CD4-positive, alpha-beta memory T cell (primary cell): ENCODE data around the gene TSPO2. TPM values are rescaled to one million over a fixed set of nuclear protein-coding genes. Genes with fewer than 3 reads are reported as not detected.

ENCODE experiments used
- CTCF ChIA-PET: fragments of 350-600 bp; sonication (Branson Sonifier 250); formaldehyde crosslinking; loops from one replicate; lab custom pipeline; 2021; ENCODE audit warnings: inconsistent platforms; ENCODE audit not compliant: partially characterized antibody; lab: Charles Lee
- POLR2A ChIA-PET: fragments of 350-600 bp; sonication (Branson Sonifier 250); formaldehyde crosslinking; loops from one replicate; lab custom pipeline; 2021; ENCODE audit not compliant: partially characterized antibody; lab: Charles Lee
- DNase-seq, 5 donors: peaks; one replicate each; pipeline versions ENCODE4 v3.0.0 to v3.0.0-alpha.2; 2020 to 2022; ENCODE audit warnings: mixed read lengths in 1 of 5
- H3K27ac ChIP-seq: one replicate; pipeline ENCODE4 v1.7.0; 2013; ENCODE audit warnings: low read depth, low read length
- H3K27me3 ChIP-seq: 2 replicates; pipeline ENCODE4 v1.7.0; 2013; ENCODE audit warnings: mild to moderate bottlenecking, low read length, moderate library complexity; ENCODE audit not compliant: insufficient read depth
- H3K36me3 ChIP-seq: 2 replicates; pipeline ENCODE4 v1.7.0; 2013; ENCODE audit warnings: mild to moderate bottlenecking, low read length, moderate library complexity; ENCODE audit not compliant: insufficient read depth
- H3K4me1 ChIP-seq: 2 replicates; pipeline ENCODE4 v1.7.0; 2013; ENCODE audit warnings: mild to moderate bottlenecking, low read length, moderate library complexity; ENCODE audit not compliant: insufficient read depth
- H3K4me3 ChIP-seq, 2 donors: one replicate each; pipeline ENCODE4 v1.7.0; 2013; ENCODE audit warnings: low read length in 2 of 2, mild to moderate bottlenecking in 1 of 2
- H3K9me3 ChIP-seq, 2 donors: one replicate each; pipeline ENCODE4 v1.7.0; 2013; ENCODE audit warnings: low read length in 2 of 2, control low read depth in 1 of 2; ENCODE audit not compliant: control insufficient read depth in 1 of 2
- H3K27ac Mint-ChIP-seq, 7 donors: one replicate each; pipeline ENCODE4 v1.8.0; 2020 to 2021; ENCODE audit warnings: mixed read lengths in 7 of 7, mild to moderate bottlenecking in 6 of 7, inconsistent platforms in 3 of 7, moderate library complexity in 3 of 7
- H3K27me3 Mint-ChIP-seq, 2 donors: one replicate each; pipeline ENCODE4 v1.8.0; 2020 to 2021; ENCODE audit warnings: mixed read lengths in 2 of 2
- H3K36me3 Mint-ChIP-seq, 2 donors: one replicate each; pipeline ENCODE4 v1.8.0; 2020 to 2021; ENCODE audit warnings: mixed read lengths in 2 of 2, inconsistent platforms in 1 of 2, mild to moderate bottlenecking in 1 of 2
- H3K4me1 Mint-ChIP-seq, 4 donors: one replicate each; pipeline ENCODE4 v1.8.0; 2020 to 2021; ENCODE audit warnings: mixed read lengths in 4 of 4, mild to moderate bottlenecking in 1 of 4
- H3K4me3 Mint-ChIP-seq, 8 donors: one replicate each; pipeline ENCODE4 v1.8.0; 2020 to 2021; ENCODE audit warnings: mixed read lengths in 8 of 8, mild to moderate bottlenecking in 7 of 8, moderate library complexity in 6 of 8, inconsistent platforms in 3 of 8
- H3K9me3 Mint-ChIP-seq, 8 donors: one replicate each; pipeline ENCODE4 v1.8.0; 2020 to 2021; ENCODE audit warnings: mixed read lengths in 8 of 8, mild to moderate bottlenecking in 5 of 8, inconsistent platforms in 3 of 8, moderate library complexity in 1 of 8
- intact Hi-C: fragments of 100-400 bp; cut with micrococcal nuclease; formaldehyde crosslinking; loops from one replicate; pipeline ENCODE4 v1.15.1; 2023
- polyA plus RNA-seq, 2 donors: library from polyadenylated mRNA; unstranded; fragments of 300-500 nt; fragmentation: Illumina TruSeq; gene quantifications; one replicate each; pipeline ENCODE4 v1.2.3, GENCODE V29; 2021
- total RNA-seq, 2 experiments: library from RNA; stranded (reverse); gene quantifications; one replicate each; pipeline ENCODE4 v1.2.3, GENCODE V29; 2021

Gene TSPO2
- total and polyA plus RNA-seq, 4 experiments from 2014 or later: not detected

GRCh38 chr6:41040940-41041536 is 1.2 kb upstream of the TSPO2 start:
- POLR2A ChIA-PET: no interaction called here
- Mint-ChIP-seq H3K36me3 (peaks cover 0 to 3% of the 10 kb centered on the region in 2 donors), H3K27ac (no peak overlapping the region), H3K27me3 (no peaks in the 10 kb centered on the region), H3K4me1 (peaks cover 0 to 7% (median under 1%) of the 10 kb centered on the region in 4 donors), H3K9me3 (no peaks in the 10 kb centered on the region), H3K4me3 (no peak overlapping the region)
- H3K9me3 ChIP-seq: no peaks in the 10 kb centered on the region
- CTCF ChIA-PET: interaction anchor here (2.3 to 4.7 kb wide), 5 partner anchors 8 to 37 kb away, joined by 6 to 46 read pairs (median 11); no protein-coding TSS in a partner anchor
- DNase-seq: no peak
- H3K4me3 ChIP-seq: no peak overlapping the region
- H3K36me3 ChIP-seq: no peaks in the 10 kb centered on the region
- intact Hi-C loops: no loop called here
- H3K27ac ChIP-seq: no peak overlapping the region
- no peaks in the 10 kb centered on the region for H3K27me3 ChIP-seq
- no peaks in the 10 kb centered on the region for H3K4me1 ChIP-seq

- CTCF ChIA-PET: interaction anchor here (1.0 to 4.7 kb wide), 3 partner anchors 15 to 45 kb away, joined by 3 to 46 read pairs (median 7); no protein-coding TSS in a partner anchor
- no peaks in the 10 kb centered on the region for H3K9me3 Mint-ChIP-seq
- H3K27ac ChIP-seq: no peak overlapping the region
- H3K9me3 ChIP-seq: no peaks in the 10 kb centered on the region
- no peak for DNase-seq
- intact Hi-C loops: no loop called here
- H3K36me3 Mint-ChIP-seq: peaks cover 0 to 6% of the 10 kb centered on the region in 2 donors
- no peaks in the 10 kb centered on the region for H3K27me3 Mint-ChIP-seq
- no peak overlapping the region for H3K4me3 Mint-ChIP-seq
- H3K27me3 ChIP-seq: no peaks in the 10 kb centered on the region
- no peak overlapping the region for H3K4me3 ChIP-seq
- H3K27ac Mint-ChIP-seq: peak overlapping the region in 1 of 7 donors; percentile 46
- H3K36me3 ChIP-seq: no peaks in the 10 kb centered on the region
- POLR2A ChIA-PET: interaction anchor here (1.4 kb wide), 1 partner anchor 15 kb away, joined by 3 read pairs; no protein-coding TSS in a partner anchor
- H3K4me1 ChIP-seq: no peaks in the 10 kb centered on the region
- peaks cover 0 to 7% (median under 1%) of the 10 kb centered on the region in 4 donors for H3K4me1 Mint-ChIP-seq
These were observed 884 bp downstream of the TSPO2 start for GRCh38 chr6:41043151-41043550.

- POLR2A ChIA-PET: no interaction called here
- intact Hi-C loops: no loop called here
- DNase-seq: no peak
These were observed 3.4 kb downstream of the TSPO2 start for GRCh38 chr6:41045664-41046063.

DNA sequence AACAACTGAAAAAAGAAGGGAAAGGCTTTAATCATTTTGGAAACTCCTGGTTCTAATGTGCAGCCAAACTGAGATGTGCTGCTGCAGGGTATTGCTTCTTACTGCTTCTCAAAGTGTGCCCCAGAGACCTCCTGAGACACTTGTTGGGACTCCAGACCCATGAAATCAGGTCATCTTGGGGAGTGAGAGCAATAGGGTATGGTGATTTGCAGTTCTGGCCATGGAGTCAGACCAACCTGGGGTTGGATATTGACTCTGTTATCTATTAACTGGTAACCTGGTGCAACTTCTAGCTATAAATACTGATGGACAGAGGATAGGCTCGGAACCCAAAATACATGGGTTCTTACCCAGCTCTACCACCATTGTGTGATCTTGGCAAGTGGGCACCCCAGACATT is 3.8 kb downstream of the TSPO2 start:
- Histone ChIP-seq H3K4me3 (no peak overlapping the region), H3K9me3 (no peaks in the 10 kb centered on the region), H3K27me3 (no peaks in the 10 kb centered on the region), H3K36me3 (no peaks in the 10 kb centered on the region), H3K4me1 (no peaks in the 10 kb centered on the region), H3K27ac (no peak overlapping the region)
- no peaks in the 10 kb centered on the region for H3K4me1 Mint-ChIP-seq
- H3K9me3 Mint-ChIP-seq: no peaks in the 10 kb centered on the region
- intact Hi-C loops: no loop called here
- DNase-seq: no peak
- ChIA-PET CTCF (interaction anchor here (1.2 to 2.9 kb wide), 3 partner anchors 9 to 23 kb away, joined by 4 to 11 read pairs (median 7); no protein-coding TSS in a partner anchor), POLR2A (no interaction called here)
- peaks cover 5 to 10% of the 10 kb centered on the region in 2 donors for H3K36me3 Mint-ChIP-seq
- no peaks in the 10 kb centered on the region for H3K27me3 Mint-ChIP-seq
- no peak overlapping the region for H3K4me3 Mint-ChIP-seq
- no peak overlapping the region for H3K27ac Mint-ChIP-seq

More at GRCh38 chr6:41045664-41046063, 3.4 kb downstream of the TSPO2 start:
- Histone ChIP-seq H3K27ac (no peak overlapping the region), H3K9me3 (no peaks in the 10 kb centered on the region), H3K36me3 (no peaks in the 10 kb centered on the region), H3K27me3 (no peaks in the 10 kb centered on the region), H3K4me1 (no peaks in the 10 kb centered on the region), H3K4me3 (no peak overlapping the region)
- peaks cover 5 to 10% of the 10 kb centered on the region in 2 donors for H3K36me3 Mint-ChIP-seq
- H3K27me3 Mint-ChIP-seq: no peaks in the 10 kb centered on the region
- CTCF ChIA-PET: interaction anchor here (1.2 to 2.9 kb wide), 3 partner anchors 9 to 23 kb away, joined by 3 to 11 read pairs (median 7); no protein-coding TSS in a partner anchor
- no peaks in the 10 kb centered on the region for H3K9me3 Mint-ChIP-seq
- H3K27ac Mint-ChIP-seq: no peak overlapping the region
- H3K4me3 Mint-ChIP-seq: no peak overlapping the region
- H3K4me1 Mint-ChIP-seq: no peaks in the 10 kb centered on the region

GRCh38 chr6:41047306-41047705 is 5.0 kb downstream of the TSPO2 start:
- Histone ChIP-seq H3K27me3 (no peaks in the 10 kb centered on the region), H3K9me3 (no peaks in the 10 kb centered on the region), H3K36me3 (no peaks in the 10 kb centered on the region), H3K27ac (no peak overlapping the region), H3K4me3 (no peak overlapping the region), H3K4me1 (peaks cover 10% of the 10 kb centered on the region)
- Mint-ChIP-seq H3K27ac (peak overlapping the region in 1 of 7 donors; percentile 42), H3K36me3 (peaks cover 11 to 14% of the 10 kb centered on the region in 2 donors), H3K27me3 (no peaks in the 10 kb centered on the region), H3K4me3 (no peak overlapping the region), H3K9me3 (no peaks in the 10 kb centered on the region), H3K4me1 (peaks cover 6 to 10% (median 7%) of the 10 kb centered on the region in 4 donors)
- DNase-seq: no peak
- POLR2A ChIA-PET: interaction anchor here (0.6 kb wide), 1 partner anchor 39 kb away, joined by 3 read pairs; no protein-coding TSS in a partner anchor
- CTCF ChIA-PET: interaction anchor here (1.2 to 3.5 kb wide), 4 partner anchors 7 to 22 kb away, joined by 4 to 17 read pairs (median 9); partner anchors contain the start of gene UNC5CL
- intact Hi-C loops: no loop called here

GRCh38 chr6:41047745-41048732 is 5.8 kb downstream of the TSPO2 start:
- H3K27ac ChIP-seq: no peak overlapping the region
- H3K36me3 ChIP-seq: no peaks in the 10 kb centered on the region
- peaks cover 10 to 17% (median 13%) of the 10 kb centered on the region in 4 donors for H3K4me1 Mint-ChIP-seq
- no peaks in the 10 kb centered on the region for H3K9me3 Mint-ChIP-seq
- no peaks in the 10 kb centered on the region for H3K27me3 ChIP-seq
- CTCF ChIA-PET: interaction anchor here (2.9 to 3.5 kb wide), 2 partner anchors 8 to 11 kb away, joined by 11 to 17 read pairs; partner anchors contain the start of gene UNC5CL
- H3K9me3 ChIP-seq: no peaks in the 10 kb centered on the region
- H3K36me3 Mint-ChIP-seq: peaks cover 11 to 12% of the 10 kb centered on the region in 2 donors
- no peak for DNase-seq
- H3K4me3 Mint-ChIP-seq: no peak overlapping the region
- POLR2A ChIA-PET: interaction anchor here (0.6 kb wide), 1 partner anchor 40 kb away, joined by 3 read pairs; no protein-coding TSS in a partner anchor
- H3K27me3 Mint-ChIP-seq: no peaks in the 10 kb centered on the region
- H3K4me1 ChIP-seq: peaks cover 16% of the 10 kb centered on the region
- H3K4me3 ChIP-seq: no peak overlapping the region
- intact Hi-C loops: no loop called here
- H3K27ac Mint-ChIP-seq: peak overlapping the region in 2 of 7 donors; percentile 70 to 77
